H1 (cell line): Measurements from ENCODE around the gene AGAP1. TPM values are rescaled to one million over a fixed set of nuclear protein-coding genes. Genes with fewer than 3 reads are reported as not detected.

ENCODE experiments used
- CTCF ChIA-PET: fragments of 300-600 bp; sonication (Branson Sonifier 250); formaldehyde crosslinking; loops from one replicate; lab custom pipeline; 2021; ENCODE audit not compliant: partially characterized antibody; lab: Charles Lee
- POLR2A ChIA-PET: fragments of 300-600 bp; sonication (Branson Sonifier 250); formaldehyde crosslinking; loops from one replicate; lab custom pipeline; 2021; ENCODE audit warnings: inconsistent platforms; ENCODE audit not compliant: partially characterized antibody; lab: Charles Lee
- DNase-seq, 2 experiments: peaks; one replicate each; pipeline versions ENCODE4 v3.0.0 to v3.0.0-alpha.2; 2010 to 2022; ENCODE audit warnings: low spot score in 2 of 2, low read depth in 1 of 2, mixed read lengths in 1 of 2
- FAIRE-seq: peaks from 2 replicates; lab custom pipeline; 2011; peaks lifted over from hg19 to GRCh38; lab: Jason Lieb, UNC
- H2AFZ ChIP-seq: 2 replicates; pipeline ENCODE4 v1.8.1; 2012; ENCODE audit warnings: low read length, inconsistent platforms
- H2AK5ac ChIP-seq: 2 replicates; pipeline ENCODE4 v1.6.1; 2013; ENCODE audit warnings: low read depth, low read length
- H2BK120ac ChIP-seq: replicated peaks from 2 replicates; pipeline ENCODE3; 2013; ENCODE audit warnings: low read depth, low read length, inconsistent platforms
- H2BK12ac ChIP-seq: 2 replicates; pipeline ENCODE4 v1.6.1; 2013; ENCODE audit warnings: low read depth, low read length
- H2BK15ac ChIP-seq: 2 replicates; pipeline ENCODE4 v1.6.1; 2013; ENCODE audit warnings: low read length
- H2BK20ac ChIP-seq: 2 replicates; pipeline ENCODE4 v1.6.1; 2013; ENCODE audit warnings: low read length
- H2BK5ac ChIP-seq: 2 replicates; pipeline ENCODE4 v1.6.1; 2013; ENCODE audit warnings: low read depth, low read length
- H3K14ac ChIP-seq: 2 replicates; pipeline ENCODE4 v1.6.1; 2013; ENCODE audit warnings: inconsistent platforms; ENCODE audit not compliant: insufficient read length
- H3K18ac ChIP-seq: 2 replicates; pipeline ENCODE4 v1.6.1; 2013; ENCODE audit warnings: low read length; ENCODE audit errors: extremely low read depth
- H3K23ac ChIP-seq: 2 replicates; pipeline ENCODE4 v1.6.1; 2013; ENCODE audit warnings: inconsistent platforms; ENCODE audit not compliant: insufficient read length
- H3K23me2 ChIP-seq: 2 replicates; pipeline ENCODE4 v1.6.1; 2013; ENCODE audit warnings: low read depth, low read length
- H3K27ac ChIP-seq: 2 replicates; pipeline ENCODE4 v1.6.1; 2011; ENCODE audit warnings: low read depth, low read length, inconsistent platforms
- H3K27me3 ChIP-seq, 4 experiments: replicated peaks in 1 of 4; 1 replicate in 1 of 4; 2 replicates in 3 of 4; pipeline versions ENCODE4 v1.6.1 to v1.8.1; 2011 to 2013; ENCODE audit warnings: low read length in 3 of 4, mild to moderate bottlenecking in 3 of 4, inconsistent platforms in 2 of 4, mixed read lengths in 2 of 4, moderate library complexity in 1 of 4; ENCODE audit not compliant: control insufficient read depth in 3 of 4, insufficient read depth in 3 of 4; ENCODE audit errors: extremely low read depth in 1 of 4
- H3K36me3 ChIP-seq, 4 experiments: 2 replicates each; pipeline versions ENCODE4 v1.6.1 to v1.8.1; 2011 to 2013; ENCODE audit warnings: mild to moderate bottlenecking in 4 of 4, low read length in 3 of 4, moderate library complexity in 2 of 4, control low read depth in 1 of 4, inconsistent platforms in 1 of 4; ENCODE audit not compliant: insufficient read depth in 4 of 4, control insufficient read depth in 2 of 4
- H3K4ac ChIP-seq: replicated peaks from 2 replicates; pipeline ENCODE3; 2013; ENCODE audit warnings: low read length, low read depth, mixed read lengths, inconsistent platforms; ENCODE audit not compliant: insufficient read length
- H3K4me1 ChIP-seq, 4 experiments: replicated peaks in 1 of 4; 1 replicate in 1 of 4; 2 replicates in 3 of 4; pipeline versions ENCODE4 v1.6.1 to v1.8.1; 2011 to 2013; ENCODE audit warnings: low read length in 3 of 4, inconsistent platforms in 2 of 4, mixed read lengths in 1 of 4; ENCODE audit not compliant: insufficient read depth in 4 of 4, control insufficient read depth in 3 of 4
- H3K4me2 ChIP-seq, 2 experiments: 2 replicates each; pipeline versions ENCODE4 v1.6.1 to v1.8.1; 2011 to 2013; ENCODE audit warnings: low read depth in 2 of 2, low read length in 2 of 2, control low read depth in 1 of 2, inconsistent platforms in 1 of 2, mild to moderate bottlenecking in 1 of 2; ENCODE audit not compliant: insufficient read depth in 1 of 2
- H3K4me3 ChIP-seq, 4 experiments: fragments of 200-600, 300-600 bp in 1 of 4; sonication (generic), shearing (Covaris generic), sonication (Bioruptor Twin) in 1 of 4; 2 replicates each; pipeline versions ENCODE4 v1.5.1 to v1.8.1; 2011 to 2016; ENCODE audit warnings: low read length in 4 of 4, low read depth in 3 of 4, control low read depth in 2 of 4, inconsistent platforms in 2 of 4, mild to moderate bottlenecking in 2 of 4, mixed read lengths in 1 of 4, moderate library complexity in 1 of 4; ENCODE audit not compliant: insufficient read depth in 2 of 4; ENCODE audit errors: extremely low read depth in 1 of 4
- H3K56ac ChIP-seq: replicated peaks from 2 replicates; pipeline ENCODE3; 2013; ENCODE audit warnings: low read depth, mild to moderate bottlenecking, mixed read lengths, low read length, inconsistent platforms; ENCODE audit not compliant: insufficient read length
- H3K79me1 ChIP-seq: 2 replicates; pipeline ENCODE4 v1.6.1; 2013; ENCODE audit warnings: low read depth, low read length, control low read depth
- H3K79me2 ChIP-seq, 2 experiments: 2 replicates each; pipeline versions ENCODE4 v1.6.1 to v1.8.1; 2012 to 2013; ENCODE audit warnings: low read length in 2 of 2, mild to moderate bottlenecking in 2 of 2, inconsistent platforms in 1 of 2; ENCODE audit not compliant: insufficient read depth in 2 of 2, control insufficient read depth in 1 of 2
- H3K9ac ChIP-seq, 4 experiments: replicated peaks in 1 of 4; 1 replicate in 1 of 4; 2 replicates in 3 of 4; pipeline versions ENCODE4 v1.6.1 to v1.8.1; 2011 to 2013; ENCODE audit warnings: low read depth in 3 of 4, low read length in 3 of 4, control low read depth in 2 of 4, mild to moderate bottlenecking in 2 of 4, moderate library complexity in 2 of 4, inconsistent platforms in 1 of 4; ENCODE audit errors: extremely low read depth in 1 of 4
- H3K9me3 ChIP-seq, 2 experiments: 2 replicates each; pipeline versions ENCODE4 v1.6.1 to v1.8.1; 2012 to 2013; ENCODE audit warnings: mild to moderate bottlenecking in 2 of 2, moderate library complexity in 2 of 2, control low read depth in 1 of 2, inconsistent platforms in 1 of 2, low read depth in 1 of 2, low read length in 1 of 2, mixed read lengths in 1 of 2; ENCODE audit not compliant: insufficient read depth in 2 of 2
- H4K20me1 ChIP-seq, 2 experiments: replicated peaks in 1 of 2; 2 replicates each; pipeline versions ENCODE3 to v1.8.1; 2011 to 2013; ENCODE audit warnings: inconsistent platforms in 2 of 2, low read length in 2 of 2, mild to moderate bottlenecking in 1 of 2; ENCODE audit not compliant: insufficient read depth in 2 of 2, control insufficient read depth in 1 of 2
- H4K5ac ChIP-seq: 2 replicates; pipeline ENCODE4 v1.6.1; 2013; ENCODE audit warnings: low read length, low read depth, mixed read lengths, inconsistent platforms; ENCODE audit not compliant: insufficient read length
- H4K8ac ChIP-seq: 2 replicates; pipeline ENCODE4 v1.8.0; 2013; ENCODE audit warnings: mild to moderate bottlenecking, moderate library complexity, low read length, inconsistent platforms; ENCODE audit not compliant: insufficient read depth; ENCODE audit errors: extremely low read depth
- H4K91ac ChIP-seq: replicated peaks from 2 replicates; pipeline ENCODE3; 2013; ENCODE audit warnings: low read length, mixed read lengths, inconsistent platforms; ENCODE audit not compliant: insufficient read length
- BRCA1 ChIP-seq: IDR thresholded peaks from 2 replicates; pipeline ENCODE4 v1.6.1; 2012; ENCODE audit warnings: low read depth, low read length, improper control_type of control experiment
- GTF2F1 ChIP-seq: IDR thresholded peaks from 2 replicates; pipeline ENCODE4 v1.6.1; 2012; ENCODE audit warnings: low read depth, low read length, improper control_type of control experiment, borderline replicate concordance
- NANOG ChIP-seq: IDR thresholded peaks from 2 replicates; pipeline ENCODE4 v1.6.1; 2011; ENCODE audit warnings: low read length, low read depth, mild to moderate bottlenecking, inconsistent platforms; ENCODE audit not compliant: insufficient read depth, poor library complexity, severe bottlenecking
- POLR2AphosphoS5 ChIP-seq: IDR thresholded peaks from 2 replicates; pipeline ENCODE4 v1.6.1; 2011; ENCODE audit warnings: low read depth, low read length
- SAP30 ChIP-seq: fragments of 300-600 bp; sonication (generic); IDR thresholded peaks from 2 replicates; pipeline ENCODE4 v1.7.1; 2012; ENCODE audit warnings: low read length, moderate library complexity, mild to moderate bottlenecking, inconsistent platforms; ENCODE audit not compliant: insufficient read depth, insufficient replicate concordance
- WGBS, 2 experiments: shearing (Covaris generic) in 1 of 2; methylation state at CpG; one replicate each; pipeline versions ENCODE4 v1.1.6 to v1.1.7; 2013 to 2015; ENCODE audit warnings: low lambda C conversion rate in 2 of 2, mixed read lengths in 2 of 2, inconsistent platforms in 1 of 2, low coverage in 1 of 2, missing lambda C conversion rate in 1 of 2; ENCODE audit not compliant: insufficient replicate concordance in 2 of 2, insufficient coverage in 1 of 2, insufficient read length in 1 of 2; ENCODE audit errors: extremely low coverage in 1 of 2, missing lambda C conversion rate in 1 of 2; 5-methylcytosine and 5-hydroxymethylcytosine counted together
- polyA plus RNA-seq, 7 experiments: library from polyadenylated mRNA; depleted of rRNA in 3 of 7; stranded (reverse) in 5 of 7; unstranded in 2 of 7; fragments of >200 nt in 5 of 7; fragments of 200-250 nt in 2 of 7; gene quantifications; 1 replicate in 5 of 7; 2 replicates in 1 of 7; 4 replicates in 1 of 7; pipeline versions ENCODE4 v1.2.1 to v1.2.3, GENCODE V29; 2011 to 2013; ENCODE audit warnings: missing spikeins in 2 of 7, mixed read lengths in 2 of 7
- total RNA-seq: library from RNA; stranded (reverse); fragmentation: NEBNext Ultra II Directional; extraction: Animal tissue kit (Norgen Biotek cat#: 25700); gene quantifications from 2 replicates; pipeline ENCODE4 v1.2.1, GENCODE V29; 2021

AGAP1 gene
- total and polyA plus RNA-seq, 2 of the 8 experiments (the other 6 are each of a cell fraction or from before 2014, with no cell fraction given), result 18.1 to 39.4 TPM

- H3K79me1 ChIP-seq, result no peaks in the 10 kb centered on the region; the same call in none of the 2 replicates
- DNase-seq (no peak), FAIRE-seq (no peak)
- H4K20me1 ChIP-seq, result peaks cover 2% of the 10 kb centered on the region in 2 experiments
- POLR2A ChIA-PET, result interaction anchor here (0.6 to 1.8 kb wide), 2 partner anchors 10 to 281 kb away, joined by 3 read pairs; no protein-coding TSS in a partner anchor
- 86% methylated on average over 11 of the region's 12 CpGs; no CpG with 5 or more reads in 1 of the 2 experiments for WGBS, 2 experiments
- H3K18ac ChIP-seq, result no peak overlapping the region
- H3K36me3 ChIP-seq, result no peaks in the 10 kb centered on the region
- no peak overlapping the region for H3K23ac ChIP-seq
- H2BK20ac ChIP-seq, result no peak overlapping the region
- H2BK120ac ChIP-seq, result no peak overlapping the region
- no peak overlapping the region for H2AK5ac ChIP-seq
- no peak overlapping the region for H3K56ac ChIP-seq
- H2BK12ac ChIP-seq, result no peak overlapping the region
- no peak overlapping the region for H3K4me3 ChIP-seq
- H4K91ac ChIP-seq, result no peak overlapping the region
- no peak overlapping the region for H2AFZ ChIP-seq
- H3K27ac ChIP-seq, result no peak overlapping the region
- H3K4me1 ChIP-seq, result peaks cover 0 to 2% (median 0%) of the 10 kb centered on the region in 4 experiments; a peak in 2 of 7 replicates
- no peak overlapping the region for H4K8ac ChIP-seq
- H3K27me3 ChIP-seq, result no peaks in the 10 kb centered on the region
- TF ChIP-seq BRCA1 (no peak), POLR2AphosphoS5 (no peak), GTF2F1 (no peak), SAP30 (no peak), NANOG (no peak)
- H2BK5ac ChIP-seq, result no peak overlapping the region
- H3K14ac ChIP-seq, result no peak overlapping the region
- H3K9ac ChIP-seq, result no peak overlapping the region
- no peak overlapping the region for H3K4ac ChIP-seq
- no peak overlapping the region for H3K4me2 ChIP-seq
- CTCF ChIA-PET, result interaction anchor here (0.7 to 2.0 kb wide), 3 partner anchors 10 to 181 kb away, joined by 3 to 6 read pairs (median 5); no protein-coding TSS in a partner anchor
- no peak overlapping the region for H2BK15ac ChIP-seq
- H3K79me2 ChIP-seq, result no peaks in the 10 kb centered on the region
- no peaks in the 10 kb centered on the region for H3K23me2 ChIP-seq
- H3K9me3 ChIP-seq, result no peaks in the 10 kb centered on the region
- H4K5ac ChIP-seq, result no peak overlapping the region
These were observed 467.9 kb downstream of the AGAP1 start for GRCh38 chr2:235961711-235962110.
